Measurements from ENCODE around the gene SBNO1.
"Not testable (repeated sequence)": the region's sequence is repeated elsewhere in the genome, so short reads cannot be mapped to it uniquely, and the experiment has no call there.

The SBNO1 gene

DNA sequence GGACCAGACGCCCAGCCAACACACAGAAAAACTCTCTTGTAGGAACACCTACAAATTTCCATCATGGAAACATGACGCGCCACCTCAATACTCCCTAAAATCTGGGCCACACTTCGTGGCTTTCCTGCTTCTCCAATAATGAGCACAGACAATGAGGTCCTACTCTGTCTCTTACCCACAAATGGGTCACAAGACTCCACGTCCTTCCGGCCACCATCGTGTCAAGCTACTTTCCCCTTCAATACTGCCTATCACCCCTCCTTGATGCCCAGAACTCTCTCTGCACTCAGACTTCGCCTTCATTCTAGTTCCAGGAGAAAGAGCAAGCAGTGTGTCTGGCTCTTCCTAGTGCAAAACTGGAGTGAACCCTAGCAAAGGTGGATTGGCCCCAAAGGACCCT lies 28.1 kb downstream of the SBNO1 start:
- no peak for DNase-seq

DNA sequence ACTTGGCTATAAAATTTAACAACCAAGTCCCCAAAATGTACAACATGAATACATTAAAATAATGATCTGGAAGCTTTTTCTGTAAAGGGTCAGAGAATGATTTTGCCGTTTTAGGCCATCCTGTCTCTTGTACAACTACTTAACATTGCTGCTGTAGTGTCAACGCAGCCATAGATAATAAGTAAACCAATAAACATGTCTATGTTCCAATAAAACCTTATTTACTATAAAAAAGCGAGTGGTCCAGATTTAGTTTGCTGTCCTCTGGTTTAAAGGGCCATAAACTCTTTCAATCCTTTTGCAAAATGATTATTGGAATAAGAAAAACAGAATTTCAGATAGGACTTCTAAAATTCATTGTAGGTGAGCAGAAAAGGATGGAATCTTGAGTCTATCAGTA lies 29.2 kb downstream of the SBNO1 start:
- DNase-seq, result no peak

DNA sequence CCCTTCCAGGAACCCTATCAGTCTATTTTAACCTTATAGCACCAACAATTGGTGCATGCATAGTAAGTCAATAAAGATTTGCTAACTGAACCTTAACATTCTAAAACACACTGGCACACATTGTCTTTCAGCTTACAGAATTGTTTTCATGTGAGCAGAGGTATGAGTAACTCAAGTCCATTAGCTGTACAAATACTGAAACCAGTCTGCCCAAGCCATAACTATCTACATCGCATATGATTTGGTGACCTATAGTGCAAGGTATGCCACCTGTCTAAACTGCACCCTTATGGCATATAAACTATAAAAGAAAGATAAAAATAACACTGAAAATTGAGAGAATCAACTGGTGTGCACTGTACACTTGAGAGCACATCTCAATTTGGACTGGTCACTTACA lies 34.8 kb downstream of the SBNO1 start:
- no peak for DNase-seq

DNA sequence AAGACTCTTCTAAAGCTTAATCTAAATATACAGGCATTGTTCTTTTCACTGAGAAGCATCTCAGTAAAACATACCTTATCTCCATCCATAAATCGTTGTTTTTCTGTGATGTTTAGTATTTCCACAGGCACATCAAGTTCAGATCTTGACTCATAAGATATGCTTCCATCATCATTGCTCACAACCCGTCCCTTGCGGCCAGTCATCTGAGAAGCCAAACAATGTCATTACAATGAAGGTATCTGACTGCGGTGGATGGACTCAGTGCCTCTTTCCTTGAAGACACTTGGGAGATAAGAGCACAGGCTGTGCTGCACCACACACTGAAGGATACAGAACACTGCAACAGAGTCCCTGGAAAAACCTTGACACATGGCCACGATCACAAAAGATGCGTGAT lies 44.8 kb downstream of the SBNO1 start:
- no peak for DNase-seq

DNA sequence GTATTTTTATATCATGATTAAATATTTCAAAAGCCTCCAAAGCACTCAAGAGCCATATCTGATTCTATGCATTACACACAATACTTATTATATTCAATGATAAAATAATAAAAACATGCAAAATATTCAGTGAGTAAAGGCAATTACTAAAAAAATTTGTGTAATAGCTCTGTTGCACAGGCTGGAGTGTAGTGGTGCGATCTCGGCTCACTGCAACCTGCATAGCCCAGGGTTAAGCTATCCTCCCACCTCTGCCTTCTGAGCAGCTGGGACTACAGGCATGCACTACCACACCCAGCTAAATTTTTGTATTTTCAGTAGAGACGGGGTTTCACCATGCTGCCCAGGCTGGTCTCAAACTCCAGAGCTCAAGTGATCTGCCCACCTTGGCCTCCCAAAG lies 45.4 kb downstream of the SBNO1 start:
- DNase-seq, result no peak

DNA sequence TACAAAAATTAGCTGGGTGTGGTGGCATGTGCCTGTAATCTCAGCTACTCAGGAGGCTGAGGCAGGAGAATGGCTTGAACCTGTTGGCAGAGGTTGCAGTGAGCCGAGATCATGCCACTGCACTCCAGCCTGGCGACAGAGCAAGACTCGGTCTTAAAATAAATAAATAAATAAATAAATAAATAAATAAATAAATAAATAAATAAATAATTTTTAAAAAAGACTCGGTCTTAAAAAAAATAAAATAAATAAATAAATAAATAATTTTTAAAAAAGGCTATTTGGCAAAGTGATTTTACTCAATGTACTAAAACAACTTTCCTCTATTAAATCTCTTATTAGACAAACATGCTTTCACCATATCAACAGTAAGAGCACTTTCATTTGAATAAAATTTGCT lies 51.6 kb downstream of the SBNO1 start:
- not testable (repeated sequence) for DNase-seq

DNA sequence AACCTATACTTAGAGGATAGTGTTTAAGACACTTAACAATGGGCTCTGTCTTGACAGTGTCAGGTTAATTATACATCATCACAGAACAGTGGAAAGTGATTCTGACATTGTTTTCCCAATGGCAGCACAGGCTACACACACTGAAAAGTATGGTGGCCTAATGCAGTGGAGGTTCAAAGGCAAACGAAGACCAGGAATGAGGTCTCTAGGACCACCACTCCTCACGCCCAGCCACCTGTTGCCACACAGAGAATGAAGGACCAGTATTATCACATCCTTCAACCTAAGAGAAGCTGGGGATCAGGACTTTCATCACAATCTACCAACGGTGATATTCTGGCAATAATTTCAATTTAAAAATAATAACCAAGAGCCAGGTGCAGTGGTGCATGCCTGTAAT lies 58.4 kb downstream of the SBNO1 start:
- no peak for DNase-seq

DNA sequence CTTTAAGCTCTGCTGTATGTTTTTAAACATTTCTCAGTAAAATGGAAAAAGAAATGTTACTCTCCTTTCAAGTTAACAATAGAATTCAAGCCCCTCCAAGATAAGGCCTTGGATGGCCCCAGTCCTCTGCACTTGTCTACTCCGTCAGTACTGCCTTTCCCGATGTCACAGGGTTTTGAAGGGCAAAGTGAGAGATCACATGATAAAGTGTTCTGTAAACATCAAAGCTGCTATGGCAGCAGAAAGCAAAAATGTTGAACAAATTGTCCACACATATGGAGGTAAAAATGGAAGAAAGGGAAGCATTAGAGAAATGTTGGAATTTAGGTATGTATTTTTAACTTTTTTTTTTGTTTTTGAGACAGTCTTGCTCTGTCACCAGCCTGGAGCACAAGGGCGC lies 59.5 kb downstream of the SBNO1 start:
- no peak for DNase-seq

DNA sequence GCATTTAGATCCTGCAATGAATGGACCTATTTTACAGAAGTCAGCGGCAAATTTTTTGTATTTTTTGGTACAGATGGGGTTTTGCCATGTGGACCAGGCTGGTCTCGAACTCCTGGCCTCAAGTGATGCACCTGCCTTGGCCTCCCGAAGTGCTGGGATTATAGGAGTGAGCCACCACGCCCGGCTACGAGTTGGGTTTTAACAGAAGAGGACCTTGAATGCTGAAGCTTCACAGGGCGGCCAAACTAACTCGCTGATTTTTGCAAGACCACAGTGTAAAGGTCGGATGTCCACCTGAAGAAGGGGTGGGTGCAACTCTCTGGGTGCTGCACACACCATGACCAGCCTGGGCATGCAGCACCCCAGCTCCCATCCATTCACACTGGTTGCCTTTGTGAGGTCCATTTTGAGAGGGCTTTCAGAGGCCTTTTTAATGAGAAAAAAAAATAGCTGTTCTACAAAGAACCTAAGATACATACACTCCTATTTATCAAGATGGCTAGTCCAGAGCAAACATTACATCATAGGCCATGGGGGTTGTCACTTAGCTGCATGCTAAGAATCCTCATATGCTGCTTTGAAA lies 71.4 kb downstream of the SBNO1 start:
- no peak for DNase-seq

DNA sequence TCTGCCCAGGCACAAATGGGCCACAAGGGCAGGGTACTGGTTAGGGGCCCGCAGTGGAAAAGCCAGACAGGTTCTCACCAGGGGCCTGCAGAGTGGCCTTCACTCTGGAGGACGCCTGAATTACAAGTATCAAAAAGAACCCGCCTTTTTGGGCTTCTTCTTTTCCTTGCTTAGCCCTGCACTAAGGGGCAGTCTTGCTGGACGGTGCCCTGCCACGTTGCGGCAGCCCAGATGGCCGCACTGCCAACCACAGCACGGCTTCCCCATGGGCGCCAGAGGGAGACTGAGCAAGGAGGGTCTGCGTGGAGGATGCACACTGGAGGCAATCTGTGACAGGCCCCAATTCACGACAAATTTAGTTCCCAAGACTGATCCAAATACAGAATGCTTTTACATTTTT lies 74.7 kb downstream of the SBNO1 start:
- no peak for DNase-seq

DNA sequence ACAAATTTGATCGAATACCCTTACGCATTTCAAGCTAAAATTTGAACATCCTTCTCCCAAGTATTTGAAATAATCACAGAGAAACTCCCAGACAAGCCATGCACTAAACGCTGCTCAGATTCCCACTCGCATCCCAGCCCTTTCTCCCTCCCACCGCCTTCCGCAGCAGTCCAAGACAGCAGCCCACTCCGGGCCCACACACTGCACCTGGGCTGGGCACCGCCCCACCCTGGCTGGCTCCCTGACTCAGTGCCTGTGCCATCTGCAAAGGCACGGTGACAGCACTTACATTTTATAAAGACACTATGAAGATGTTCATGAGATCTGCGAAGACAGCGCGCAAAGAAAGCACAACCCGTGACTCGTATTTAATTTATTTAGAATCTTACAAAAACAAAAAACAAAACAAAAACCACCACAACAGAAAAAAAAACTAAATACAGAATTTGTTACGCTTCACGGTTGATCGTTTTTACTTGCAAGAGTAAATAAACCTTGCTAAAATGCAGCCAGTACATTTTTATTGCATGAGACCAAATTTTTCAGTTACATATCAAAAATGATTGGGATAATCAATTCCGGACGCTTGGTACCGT lies 75.8 kb downstream of the SBNO1 start:
- no peak for DNase-seq

DNA sequence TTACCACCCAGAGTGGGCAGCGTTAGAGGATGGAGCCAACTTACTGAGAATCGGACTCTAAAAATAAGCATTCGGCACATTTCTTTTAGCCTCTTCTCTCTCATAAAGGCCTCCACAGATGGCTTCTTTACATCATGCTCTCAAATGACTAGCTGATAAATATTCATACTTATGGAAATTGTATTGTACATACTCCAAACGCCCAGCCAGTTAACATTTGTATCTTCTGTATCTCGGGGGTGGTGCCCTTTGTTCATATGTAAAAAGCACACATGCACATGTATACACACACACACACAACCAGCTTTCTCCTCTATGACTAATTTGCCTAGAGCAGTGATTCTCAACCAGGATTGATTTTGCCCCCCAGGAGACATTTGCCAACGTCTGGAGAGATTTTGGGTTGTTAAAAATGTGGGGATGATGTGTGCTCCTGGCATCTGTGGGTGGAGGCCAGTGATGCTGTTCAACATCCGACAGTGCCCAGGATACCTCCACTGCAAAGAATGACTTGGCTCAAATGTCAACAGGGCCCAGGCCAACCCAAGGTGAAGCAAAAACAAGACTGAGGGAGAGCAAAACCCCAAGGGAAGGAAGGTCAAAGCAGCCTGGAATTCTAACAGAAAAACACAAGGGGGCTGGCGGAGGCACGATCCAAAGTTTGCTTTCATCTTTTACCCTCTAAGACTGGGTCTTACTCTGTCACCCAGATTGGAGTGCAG lies 77.8 kb downstream of the SBNO1 start:
- DNase-seq, result no peak

DNA sequence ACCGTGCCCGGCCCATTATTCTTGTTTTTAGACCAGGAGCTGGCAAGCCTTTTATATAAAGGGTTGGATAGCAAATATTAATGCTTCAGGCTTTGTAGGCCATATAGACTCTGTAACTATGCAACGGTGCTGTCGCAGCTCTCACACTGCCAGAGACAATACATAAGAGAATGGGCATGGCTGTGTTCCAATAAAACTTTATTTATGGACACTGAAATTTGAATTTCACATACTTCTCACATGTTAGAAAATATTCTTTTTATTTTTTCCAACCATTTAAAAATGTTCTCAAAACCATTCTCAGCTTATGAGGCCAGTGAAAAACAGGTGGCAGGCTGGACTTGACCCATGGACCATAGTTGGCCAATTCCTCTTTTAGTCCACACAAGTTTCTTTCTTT lies 80.0 kb downstream of the SBNO1 start:
- no peak for DNase-seq

DNA sequence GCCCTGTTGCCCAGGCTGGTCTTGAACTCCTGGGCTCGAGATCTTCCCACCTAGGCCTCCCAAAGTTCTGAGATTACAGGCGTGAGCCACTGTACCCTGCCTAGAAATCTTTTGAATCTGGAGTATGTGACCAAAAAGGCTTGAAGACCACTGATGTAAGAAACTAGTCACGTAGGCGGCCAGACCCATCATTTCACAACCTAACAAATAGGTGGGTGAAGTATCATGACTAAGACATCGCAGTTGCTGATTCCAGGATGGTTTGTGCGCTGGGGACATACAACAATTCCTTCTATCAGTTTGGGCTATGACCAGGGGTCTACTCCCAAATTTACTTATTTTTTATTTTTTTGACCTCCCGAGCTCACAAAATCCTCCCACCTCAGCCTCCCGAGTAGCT lies 81.2 kb downstream of the SBNO1 start:
- no peak for DNase-seq

DNA sequence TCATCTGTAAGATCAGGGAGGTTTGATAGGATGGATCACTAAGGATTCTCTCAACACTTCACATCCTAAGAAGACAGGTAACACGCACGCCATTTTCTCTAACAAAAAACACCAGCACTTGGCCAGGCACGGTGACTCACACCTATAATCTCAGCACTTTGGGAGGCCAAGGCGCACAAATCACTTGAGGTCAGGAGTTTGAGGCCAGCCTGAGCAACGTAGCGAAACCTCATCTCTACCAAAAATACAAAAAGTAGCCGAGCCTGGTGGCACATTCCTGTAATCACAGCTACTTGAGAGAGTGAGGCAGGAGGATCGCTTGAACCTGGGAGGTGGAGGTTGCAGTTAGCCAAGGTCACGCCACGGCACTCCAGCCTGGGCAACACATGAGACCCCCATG lies 82.5 kb downstream of the SBNO1 start:
- DNase-seq, result no peak

DNA sequence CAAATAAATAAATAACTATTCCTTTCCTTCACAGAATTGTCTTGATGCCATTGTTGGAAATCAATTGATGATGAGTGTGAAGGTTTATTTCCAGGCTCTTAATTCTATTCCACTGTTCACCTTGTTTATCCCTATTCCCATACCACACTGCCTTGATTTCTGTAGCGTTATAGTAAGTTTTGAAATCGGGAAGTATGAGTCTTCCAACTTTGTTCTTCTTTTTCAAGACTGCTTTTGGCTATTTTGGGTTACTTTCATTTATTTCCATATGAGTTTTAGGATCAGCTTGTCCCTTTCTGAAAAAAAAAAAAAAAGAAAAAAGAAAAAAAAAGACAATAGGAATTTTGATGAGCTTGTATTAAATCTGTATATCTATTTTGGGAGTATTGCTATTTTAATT lies 83.7 kb downstream of the SBNO1 start:
- DNase-seq, result no peak

DNA sequence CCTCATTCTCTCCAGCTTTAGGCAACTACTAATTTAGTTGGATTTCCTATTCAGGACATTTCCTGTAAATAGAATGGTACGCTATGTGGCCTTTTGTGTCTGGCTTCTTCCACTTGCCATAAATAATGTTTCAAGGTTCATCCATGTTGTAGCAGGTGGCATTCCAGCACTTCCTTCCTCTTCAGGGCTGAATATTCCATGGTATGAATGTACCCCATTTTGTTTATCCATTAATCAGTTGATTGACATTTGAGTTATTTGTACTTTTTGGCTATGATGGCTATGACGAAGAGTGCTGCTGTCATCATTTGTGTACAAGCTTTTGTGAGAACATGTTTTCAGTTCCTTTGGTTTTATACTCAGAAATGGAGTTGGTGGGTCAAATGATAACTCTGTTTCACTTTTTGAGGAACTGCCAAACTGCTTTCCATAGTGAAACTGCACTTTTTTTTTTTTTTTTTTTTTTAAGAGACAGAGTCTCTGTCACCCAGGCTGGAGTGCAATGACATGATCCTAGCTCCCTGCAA lies 86.5 kb downstream of the SBNO1 start:
- DNase-seq, result no peak

DNA sequence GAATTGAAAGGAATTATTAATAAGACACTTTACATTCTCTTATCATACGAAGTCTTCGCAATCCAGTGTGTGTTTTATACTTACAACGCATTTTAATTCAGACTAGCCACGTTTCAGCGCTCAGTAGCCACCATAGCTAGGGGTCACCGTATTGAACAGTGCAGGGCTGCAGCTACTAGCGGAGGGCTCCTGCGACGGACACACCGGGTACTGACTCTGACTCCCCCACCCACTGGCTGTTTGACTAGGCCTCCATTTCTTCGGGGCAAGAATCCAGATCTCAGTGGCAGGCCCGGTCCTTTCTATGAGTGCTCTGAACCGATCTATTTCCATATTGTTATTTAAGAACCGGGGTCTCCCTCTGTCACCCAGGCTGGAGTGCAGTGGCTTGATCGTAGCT lies 91.5 kb downstream of the SBNO1 start:
- DNase-seq, result no peak

DNA sequence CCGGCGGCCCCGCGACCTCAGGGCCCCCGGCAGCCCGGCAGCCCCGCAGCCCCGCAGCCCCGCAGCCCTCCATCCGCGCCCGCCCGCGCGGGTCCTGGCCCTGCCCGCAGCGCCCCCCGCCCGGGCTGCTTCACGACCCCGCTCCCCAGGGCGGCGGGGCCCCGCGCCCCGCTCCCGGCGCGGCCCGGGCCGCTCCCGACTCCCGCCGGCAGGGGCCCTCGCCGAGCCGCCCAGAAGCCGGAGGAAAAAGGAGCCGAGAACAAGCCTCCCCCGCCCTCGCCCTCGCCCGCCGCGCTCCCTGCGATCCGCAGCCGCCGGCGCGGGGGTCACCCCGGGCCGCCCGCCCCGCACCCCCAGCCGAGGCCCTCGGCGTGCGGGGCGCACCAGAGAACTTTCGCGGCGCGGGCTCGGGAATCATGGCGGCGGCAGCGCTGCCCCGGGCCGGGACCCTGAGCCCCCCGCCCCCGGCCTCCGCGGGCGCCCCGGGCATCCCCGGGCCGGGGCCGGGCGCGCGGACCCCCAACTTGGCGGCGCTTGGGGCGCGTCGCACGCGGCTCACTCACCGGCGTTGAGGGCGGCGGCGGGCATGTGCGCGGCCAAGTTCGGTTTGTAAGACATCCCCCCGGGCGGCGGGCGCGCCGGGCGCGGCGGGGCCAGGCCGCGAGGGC lies 93.5 kb downstream of the SBNO1 start:
- DNase-seq, result peak; percentile 14

DNA sequence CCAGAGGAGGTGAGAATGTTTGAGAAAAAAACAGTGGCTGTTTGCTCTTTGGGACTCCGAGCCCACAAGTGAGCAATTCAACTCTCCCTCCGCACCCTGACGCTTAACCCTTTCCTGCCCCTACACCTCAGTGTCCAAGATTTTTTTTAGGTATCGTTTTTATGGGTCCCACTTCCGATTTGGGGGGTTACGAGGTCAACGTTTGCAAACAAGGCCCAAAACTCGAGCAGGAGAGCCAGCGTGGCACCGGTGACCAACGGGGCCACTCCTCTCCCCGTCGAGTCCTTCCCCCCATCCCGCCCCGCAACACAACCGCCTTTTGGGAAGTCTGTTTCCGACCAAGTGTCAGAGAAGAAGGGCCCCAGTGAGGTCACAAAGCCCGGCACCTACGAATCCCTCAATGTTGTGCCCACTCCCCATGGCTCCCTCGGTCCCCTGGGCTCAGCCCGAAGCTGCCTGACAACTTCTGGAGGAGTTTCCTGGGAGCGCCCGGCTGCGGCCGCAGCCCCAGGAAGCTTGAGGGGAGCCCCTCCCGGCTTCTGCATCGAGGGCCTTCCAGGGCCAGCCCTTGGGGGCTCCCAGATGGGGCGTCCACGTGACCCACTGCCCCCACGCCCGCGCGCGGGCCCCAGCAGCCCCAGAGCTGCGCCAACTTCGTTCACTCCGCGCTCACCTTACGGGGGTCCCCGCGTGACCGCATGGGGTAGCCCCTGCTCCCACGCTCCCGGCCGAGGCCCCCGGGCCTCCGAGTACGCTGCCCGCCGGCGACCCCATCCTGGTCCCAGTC lies 94.2 kb downstream of the SBNO1 start:
- DNase-seq, result no peak

DNA sequence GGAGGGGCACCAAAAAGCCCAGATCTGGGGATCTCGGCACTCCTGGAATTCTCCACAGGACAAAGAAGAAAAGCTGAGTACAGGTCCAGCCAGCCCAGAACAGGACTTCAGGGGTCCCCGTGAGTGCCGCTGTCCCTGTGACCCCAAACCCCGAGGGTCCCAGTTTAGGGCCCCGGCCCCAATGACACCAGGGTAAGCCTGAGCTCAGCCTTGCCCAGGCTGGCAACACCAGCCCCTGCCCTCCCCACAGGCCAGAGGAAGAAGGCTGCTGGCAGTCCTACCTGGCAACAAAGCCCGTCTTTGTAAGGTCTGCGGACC lies 94.8 kb downstream of the SBNO1 start:
- DNase-seq, result no peak

DNA sequence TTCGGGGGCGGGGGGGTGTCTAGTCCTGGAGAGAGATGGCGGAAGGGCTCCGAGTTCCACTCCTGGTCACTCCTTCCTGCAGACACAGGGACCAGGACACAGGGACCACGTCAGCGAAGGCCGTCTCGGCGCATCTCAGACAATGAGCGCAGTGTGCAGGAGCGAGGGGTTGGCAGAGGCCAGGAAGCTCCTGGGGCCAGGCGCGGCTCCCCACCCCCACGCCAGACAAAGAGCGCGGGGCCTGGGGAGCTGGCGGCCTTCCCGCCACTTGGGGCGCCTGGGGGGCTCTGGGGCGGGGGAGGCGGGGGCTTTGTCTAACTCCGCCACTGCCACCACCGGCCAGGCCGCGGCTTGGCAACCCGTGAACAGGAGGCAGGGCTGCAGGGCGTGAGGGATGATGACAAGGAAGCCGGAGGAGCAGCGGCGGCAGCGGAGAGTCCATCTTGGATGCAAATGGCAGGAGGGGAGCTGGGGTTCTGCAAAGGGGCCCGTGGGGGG lies 95.2 kb downstream of the SBNO1 start:
- no peak for DNase-seq

DNA sequence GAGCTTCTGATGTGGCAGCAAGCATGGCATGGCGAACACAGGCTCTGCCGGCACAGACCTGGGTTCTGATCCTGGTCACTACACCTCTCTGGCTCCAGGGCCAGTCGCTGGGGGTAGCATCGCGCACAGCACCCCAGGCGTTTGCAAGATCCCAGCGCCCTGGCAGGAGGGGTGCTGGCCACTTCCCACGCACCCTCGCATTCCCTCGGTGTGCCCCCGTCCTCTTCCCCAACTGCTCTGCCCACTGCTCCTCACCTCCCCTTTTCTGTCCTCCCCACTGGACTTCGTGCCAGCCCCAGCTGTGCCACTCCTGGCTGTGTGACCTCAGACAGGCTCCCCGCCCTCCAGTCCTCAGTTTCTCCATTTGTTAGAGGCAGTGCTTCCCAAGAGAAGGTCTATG lies 95.8 kb downstream of the SBNO1 start:
- no peak for DNase-seq
